D341Med (cell line): Measurements from ENCODE around the gene DDX11.
"Not testable (repeated sequence)": the region's sequence is repeated elsewhere in the genome, so short reads cannot be mapped to it uniquely, and the experiment has no call there.

Experiments
- DNase-seq: peaks from one replicate; pipeline ENCODE4 v3.0.0; 2012; ENCODE audit warnings: low spot score

The DDX11 gene

GRCh38 chr12:31073527-31074332 lies at the start of gene DDX11:
Gene DDX11, plus strand, starts transcription at chr12:31073860. Its CDS starts 4,534 bp downstream, at chr12:31078394.
- DNase-seq = peak; percentile 91

GRCh38 chr12:31026202-31026601 lies 47.5 kb upstream of the DDX11 start:
- no peak for DNase-seq

GRCh38 chr12:31027006-31027405 lies 46.7 kb upstream of the DDX11 start:
- DNase-seq = not testable (repeated sequence)

- DNase-seq = no peak
Observed at GRCh38 chr12:31029468-31029867, 44.2 kb upstream of the DDX11 start.

- DNase-seq = no peak
Observed at GRCh38 chr12:31029916-31030562, 43.6 kb upstream of the DDX11 start.

GRCh38 chr12:31031951-31032335 lies 41.7 kb upstream of the DDX11 start:
- no peak for DNase-seq

GRCh38 chr12:31033146-31033545 lies 40.5 kb upstream of the DDX11 start:
- DNase-seq = no peak

- DNase-seq = no peak
Observed at GRCh38 chr12:31033681-31034080, 40.0 kb upstream of the DDX11 start.

GRCh38 chr12:31034372-31034771 lies 39.3 kb upstream of the DDX11 start:
- no peak for DNase-seq

GRCh38 chr12:31035226-31035625 lies 38.4 kb upstream of the DDX11 start:
- no peak for DNase-seq

- DNase-seq = no peak
Observed at GRCh38 chr12:31035967-31036665, 37.5 kb upstream of the DDX11 start.

GRCh38 chr12:31037028-31037427 lies 36.6 kb upstream of the DDX11 start:
- DNase-seq = no peak

- no peak for DNase-seq
Observed at GRCh38 chr12:31037931-31038330, 35.7 kb upstream of the DDX11 start.

GRCh38 chr12:31041033-31041564 lies 32.6 kb upstream of the DDX11 start:
- DNase-seq = no peak

- DNase-seq = not testable (repeated sequence)
Observed at GRCh38 chr12:31050143-31050542, 23.5 kb upstream of the DDX11 start.

- DNase-seq = not testable (repeated sequence)
Observed at GRCh38 chr12:31050548-31050947, 23.1 kb upstream of the DDX11 start.

GRCh38 chr12:31051692-31052091 lies 22.0 kb upstream of the DDX11 start:
- not testable (repeated sequence) for DNase-seq

- DNase-seq = not testable (repeated sequence)
Observed at GRCh38 chr12:31052121-31052520, 21.5 kb upstream of the DDX11 start.

GRCh38 chr12:31052666-31053439 lies 20.8 kb upstream of the DDX11 start:
- DNase-seq = not testable (repeated sequence)

GRCh38 chr12:31053944-31054343 lies 19.7 kb upstream of the DDX11 start:
- DNase-seq = not testable (repeated sequence)

- DNase-seq = no peak
Observed at GRCh38 chr12:31057671-31058070, 16.0 kb upstream of the DDX11 start.

GRCh38 chr12:31066196-31066595 lies 7.5 kb upstream of the DDX11 start:
- not testable (repeated sequence) for DNase-seq
